Brain microvascular endothelial cell (primary cell): ENCODE results near the gene MVK.

Source experiments
- DNase-seq: peaks from one replicate; pipeline ENCODE4 v3.0.0-alpha.2; 2020
- H3K27ac ChIP-seq: fragments of 250-450 bp; sonication (Bioruptor Pico); 2 replicates; pipeline ENCODE4 v1.5.1; 2020; ENCODE audit warnings: mild to moderate bottlenecking, moderate library complexity
- H3K27me3 ChIP-seq: fragments of 250-450 bp; sonication (Bioruptor Pico); replicated peaks from 2 replicates; pipeline ENCODE4 v1.5.1; 2020; ENCODE audit warnings: mild to moderate bottlenecking
- H3K36me3 ChIP-seq: fragments of 250-450 bp; sonication (Bioruptor Pico); replicated peaks from 2 replicates; pipeline ENCODE4 v1.5.1; 2020; ENCODE audit warnings: mild to moderate bottlenecking
- H3K4me3 ChIP-seq: 2 replicates; pipeline ENCODE4 v1.5.1; 2011; ENCODE audit warnings: low read depth, mild to moderate bottlenecking, control low read depth, low read length, moderate library complexity
- in situ Hi-C: cut with HindIII; loops from 2 replicates; pipeline ENCODE4 v1.10.0; 2017; ENCODE audit warnings: low sequenced_read_pairs, low pct_ligation_motif_present
- TF ChIP-seq, protein P1 (sequence below): IDR thresholded peaks from 2 replicates; pipeline ENCODE4 v1.5.1; 2011; ENCODE audit warnings: low read depth, mild to moderate bottlenecking, moderate library complexity, low read length, control low read depth, inconsistent platforms; ENCODE audit errors: missing control alignments

Gene MVK

GRCh38 chr12:109619002-109619604, 45.5 kb downstream of the MVK start:
- Histone ChIP-seq H3K27ac (no peak overlapping the region), H3K4me3 (no peak overlapping the region), H3K36me3 (no peaks in the 10 kb centered on the region), H3K27me3 (peaks cover 12% of the 10 kb centered on the region)
- TF ChIP-seq, protein P1, sequence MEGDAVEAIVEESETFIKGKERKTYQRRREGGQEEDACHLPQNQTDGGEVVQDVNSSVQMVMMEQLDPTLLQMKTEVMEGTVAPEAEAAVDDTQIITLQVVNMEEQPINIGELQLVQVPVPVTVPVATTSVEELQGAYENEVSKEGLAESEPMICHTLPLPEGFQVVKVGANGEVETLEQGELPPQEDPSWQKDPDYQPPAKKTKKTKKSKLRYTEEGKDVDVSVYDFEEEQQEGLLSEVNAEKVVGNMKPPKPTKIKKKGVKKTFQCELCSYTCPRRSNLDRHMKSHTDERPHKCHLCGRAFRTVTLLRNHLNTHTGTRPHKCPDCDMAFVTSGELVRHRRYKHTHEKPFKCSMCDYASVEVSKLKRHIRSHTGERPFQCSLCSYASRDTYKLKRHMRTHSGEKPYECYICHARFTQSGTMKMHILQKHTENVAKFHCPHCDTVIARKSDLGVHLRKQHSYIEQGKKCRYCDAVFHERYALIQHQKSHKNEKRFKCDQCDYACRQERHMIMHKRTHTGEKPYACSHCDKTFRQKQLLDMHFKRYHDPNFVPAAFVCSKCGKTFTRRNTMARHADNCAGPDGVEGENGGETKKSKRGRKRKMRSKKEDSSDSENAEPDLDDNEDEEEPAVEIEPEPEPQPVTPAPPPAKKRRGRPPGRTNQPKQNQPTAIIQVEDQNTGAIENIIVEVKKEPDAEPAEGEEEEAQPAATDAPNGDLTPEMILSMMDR = no peak
- in situ Hi-C loops = no loop called here
- DNase-seq = no peak

DNA sequence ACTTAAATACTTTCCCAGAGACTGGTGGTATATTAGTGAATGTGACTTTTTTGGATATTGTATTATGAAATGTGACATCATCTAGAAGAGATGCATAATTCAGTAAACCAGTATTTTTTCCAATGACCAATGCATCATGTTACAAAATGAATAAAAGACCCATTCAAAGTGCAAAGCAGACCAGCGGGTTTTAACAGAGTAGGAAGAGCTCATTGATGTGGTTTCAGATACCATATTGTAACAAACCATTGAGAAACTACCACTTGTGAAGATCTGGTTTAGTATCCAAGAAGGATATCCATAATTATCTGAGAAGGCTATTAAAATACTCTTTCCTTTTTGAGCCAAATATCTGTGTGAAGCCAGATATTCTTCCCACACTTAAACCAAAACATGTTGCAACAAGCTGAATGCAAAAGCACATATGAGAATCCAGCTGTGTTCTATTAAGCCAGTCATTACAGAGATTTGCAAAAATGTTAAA, 47.7 kb downstream of the MVK start:
- in situ Hi-C loops = no loop called here
- Histone ChIP-seq H3K27me3 (peaks cover 5% of the 10 kb centered on the region), H3K4me3 (no peak overlapping the region), H3K27ac (no peak overlapping the region), H3K36me3 (no peaks in the 10 kb centered on the region)
- DNase-seq = no peak
- TF ChIP-seq, protein P1 = no peak

DNA sequence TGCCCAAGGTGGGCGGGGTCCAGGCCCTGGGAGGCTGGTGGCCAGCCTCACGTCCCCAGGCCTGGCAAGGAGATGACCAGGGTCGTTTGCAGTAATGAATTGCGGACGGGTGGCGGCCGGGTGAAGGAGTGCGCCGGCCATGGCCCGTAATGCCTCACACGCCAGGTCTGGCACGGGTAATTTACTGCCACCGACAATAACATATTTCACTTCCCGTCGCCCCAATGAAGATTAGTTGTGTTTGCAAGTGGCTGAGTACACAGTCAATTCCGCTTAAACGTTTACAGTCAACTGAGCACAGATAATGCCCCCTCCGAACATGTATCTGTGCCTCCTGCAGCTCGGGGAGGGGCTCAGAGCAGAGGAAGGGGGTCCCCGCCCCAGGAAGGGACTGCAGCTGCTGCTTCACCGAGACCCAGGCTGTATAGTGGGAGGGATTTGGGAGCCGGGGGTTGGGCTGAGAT, 48.3 kb downstream of the MVK start:
- DNase-seq = no peak
- H3K27ac ChIP-seq = no peak overlapping the region
- H3K4me3 ChIP-seq = no peak overlapping the region
- TF ChIP-seq, protein P1 = no peak
- in situ Hi-C loops = no loop called here
- H3K36me3 ChIP-seq = no peaks in the 10 kb centered on the region
- peaks cover 2% of the 10 kb centered on the region for H3K27me3 ChIP-seq

DNA sequence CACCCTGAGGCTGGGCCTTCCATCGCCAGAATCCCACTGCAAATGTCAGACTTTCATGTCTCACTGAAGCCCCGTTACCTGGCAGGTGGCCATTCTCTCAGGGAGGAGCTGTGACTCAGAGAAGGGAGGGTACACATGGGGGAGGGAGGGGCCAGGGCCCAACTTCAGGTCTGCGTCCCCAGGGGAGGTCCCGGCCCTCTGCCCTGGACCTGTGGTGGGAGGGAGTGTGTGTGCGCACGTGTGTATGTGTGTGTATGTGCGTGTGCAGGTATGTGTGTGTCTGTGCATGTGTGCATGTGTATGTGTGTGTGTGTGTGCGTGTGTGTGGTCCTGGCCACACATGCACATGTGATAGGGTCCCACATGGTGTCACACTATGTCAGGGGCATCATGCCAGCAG, 50.9 kb downstream of the MVK start:
- Histone ChIP-seq H3K36me3 (no peaks in the 10 kb centered on the region), H3K4me3 (no peak overlapping the region), H3K27ac (no peak overlapping the region), H3K27me3 (peaks cover 2% of the 10 kb centered on the region)
- TF ChIP-seq, protein P1 = no peak
- in situ Hi-C loops = no loop called here
- no peak for DNase-seq

- DNase-seq = peak; percentile 42
- TF ChIP-seq, protein P1 = peak; percentile 47
- in situ Hi-C loops = no loop called here
- H3K27ac ChIP-seq = no peak overlapping the region
- no peak overlapping the region for H3K4me3 ChIP-seq
- no peaks in the 10 kb centered on the region for H3K36me3 ChIP-seq
- peaks cover 2% of the 10 kb centered on the region for H3K27me3 ChIP-seq
Observed at GRCh38 chr12:109625131-109625559, 51.6 kb downstream of the MVK start.
